HAP-1 (cell line): ENCODE results near the gene MN1.

Source experiments
- DNase-seq, 2 experiments: peaks; one replicate each; pipeline ENCODE4 v3.0.0-alpha.2; 2016 to 2020; ENCODE audit warnings: low spot score in 2 of 2
- H3K27me3 ChIP-seq: fragments of 250-450 bp; sonication (Bioruptor Pico); 2 replicates; pipeline ENCODE4 v1.5.1; 2020; ENCODE audit warnings: low read depth, mild to moderate bottlenecking, moderate library complexity
- H3K36me3 ChIP-seq: fragments of 250-450 bp; sonication (Bioruptor Pico); replicated peaks from 2 replicates; pipeline ENCODE4 v1.5.1; 2020; ENCODE audit warnings: mild to moderate bottlenecking
- H3K4me1 ChIP-seq: fragments of 250-450 bp; sonication (Bioruptor Pico); 2 replicates; pipeline ENCODE4 v1.5.1; 2020; ENCODE audit warnings: mild to moderate bottlenecking
- H3K4me3 ChIP-seq: fragments of 250-450 bp; sonication (Bioruptor Pico); 2 replicates; pipeline ENCODE4 v1.5.1; 2020; ENCODE audit warnings: mild to moderate bottlenecking, moderate library complexity
- H3K9me3 ChIP-seq: fragments of 250-450 bp; sonication (Bioruptor Pico); 2 replicates; pipeline ENCODE4 v1.5.1; 2020; ENCODE audit warnings: mild to moderate bottlenecking, moderate library complexity
- in situ Hi-C: fragments of 300-500 bp; cut with MboI; formaldehyde crosslinking; loops from 3 replicates; pipeline ENCODE4 v1.14.3; 2020; ENCODE audit warnings: low sequenced_read_pairs, inconsistent platforms, mixed read lengths

The MN1 gene

DNA sequence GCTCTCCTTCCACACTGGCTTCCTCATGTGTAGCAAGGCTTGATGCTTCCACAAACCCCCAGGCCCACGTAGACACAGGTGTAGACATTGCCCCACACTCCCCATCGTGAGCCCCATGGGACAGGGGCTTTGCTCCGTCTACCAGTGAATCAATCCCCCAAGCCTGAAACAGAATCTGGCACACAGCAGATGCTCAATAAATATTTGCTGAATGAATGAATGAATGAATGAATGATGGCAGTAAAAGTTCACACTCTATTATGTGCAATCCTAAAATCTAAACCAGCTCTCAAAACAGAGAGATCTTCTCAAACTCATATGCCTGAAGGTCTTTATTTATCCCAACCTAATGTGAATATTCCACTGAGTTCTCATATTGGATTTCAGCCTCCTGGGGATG is 69.9 kb downstream of the MN1 start:
- no peaks in the 10 kb centered on the region for H3K27me3 ChIP-seq
- in situ Hi-C loops = no loop called here
- H3K9me3 ChIP-seq = no peaks in the 10 kb centered on the region
- no peak for DNase-seq
- H3K4me3 ChIP-seq = no peak overlapping the region
- H3K4me1 ChIP-seq = peaks cover 14% of the 10 kb centered on the region
- H3K36me3 ChIP-seq = no peaks in the 10 kb centered on the region

GRCh38 chr22:27730641-27731433 is 70.7 kb downstream of the MN1 start:
- no peaks in the 10 kb centered on the region for H3K27me3 ChIP-seq
- in situ Hi-C loops = no loop called here

DNA sequence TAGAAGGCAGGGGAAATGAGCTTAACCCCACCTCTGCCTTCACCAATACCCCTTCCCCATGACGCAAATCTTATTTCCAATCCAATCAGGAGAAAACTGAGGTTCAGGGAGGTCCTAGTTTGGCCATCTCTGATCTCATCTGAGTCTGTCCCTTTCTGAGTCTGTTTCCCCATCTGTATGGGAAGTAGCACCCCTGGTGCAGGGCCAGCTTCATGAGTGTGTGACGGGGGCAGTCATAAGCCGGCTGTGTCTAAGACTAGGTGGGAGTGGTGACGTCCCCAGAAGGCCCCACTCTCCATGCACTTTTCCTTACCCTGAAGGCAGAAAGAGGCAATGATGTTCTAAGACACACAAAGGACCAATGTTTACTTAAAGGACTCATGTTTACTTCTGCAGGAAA is 72.3 kb downstream of the MN1 start:
- peaks cover 23% of the 10 kb centered on the region for H3K4me1 ChIP-seq

More at GRCh38 chr22:27730641-27731433, 70.7 kb downstream of the MN1 start:
- no peaks in the 10 kb centered on the region for H3K36me3 ChIP-seq
- H3K4me1 ChIP-seq = peaks cover 22% of the 10 kb centered on the region
- no peak for DNase-seq
- H3K4me3 ChIP-seq = no peak overlapping the region
- no peaks in the 10 kb centered on the region for H3K9me3 ChIP-seq

DNA sequence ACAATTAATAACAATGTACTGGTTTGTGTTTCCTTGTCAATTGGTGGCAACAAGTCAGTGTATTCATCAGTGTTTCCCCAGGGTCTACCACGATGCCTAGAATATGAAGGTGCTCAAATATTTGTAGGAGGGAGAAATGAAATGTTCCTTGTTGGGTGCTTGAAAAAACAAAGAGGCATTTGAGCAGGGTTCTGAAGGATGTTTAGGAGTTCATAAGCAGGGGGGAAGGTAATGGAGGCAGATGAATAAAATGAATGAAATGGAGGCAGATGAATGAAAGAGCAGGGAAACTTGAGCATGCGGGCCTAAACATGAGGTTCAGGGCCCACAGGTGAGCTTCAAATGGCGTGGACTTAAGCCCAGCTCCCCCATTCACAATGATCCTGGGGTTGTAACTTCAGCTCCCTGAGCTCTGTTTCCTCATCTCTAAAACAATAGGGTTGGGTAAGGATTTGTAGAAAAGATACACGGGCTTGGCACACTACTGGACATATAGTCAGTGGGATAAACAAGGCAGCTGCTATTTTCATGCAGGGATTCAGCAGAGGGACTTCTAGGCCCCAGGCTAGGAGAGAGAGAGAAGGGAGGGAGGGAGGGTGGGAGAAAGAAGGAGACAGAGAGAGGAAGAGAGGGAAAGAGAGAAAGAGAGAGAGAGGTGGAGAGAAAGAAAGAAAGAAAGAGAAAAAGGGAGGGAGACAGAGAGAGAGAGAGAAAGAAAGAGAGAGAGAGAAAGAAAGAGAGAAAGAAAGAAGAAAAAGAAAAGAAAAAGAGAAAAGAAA is 73.7 kb downstream of the MN1 start:
- Histone ChIP-seq H3K36me3 (no peaks in the 10 kb centered on the region), H3K27me3 (no peaks in the 10 kb centered on the region), H3K4me1 (peaks cover 23% of the 10 kb centered on the region), H3K9me3 (no peaks in the 10 kb centered on the region), H3K4me3 (no peak overlapping the region)
- no peak for DNase-seq
- in situ Hi-C loops = no loop called here

More for the DNA sequence above, 72.3 kb downstream of the MN1 start:
- Histone ChIP-seq H3K27me3 (no peaks in the 10 kb centered on the region), H3K9me3 (no peaks in the 10 kb centered on the region), H3K4me3 (no peak overlapping the region), H3K36me3 (no peaks in the 10 kb centered on the region)
- in situ Hi-C loops = no loop called here
- no peak for DNase-seq

DNA sequence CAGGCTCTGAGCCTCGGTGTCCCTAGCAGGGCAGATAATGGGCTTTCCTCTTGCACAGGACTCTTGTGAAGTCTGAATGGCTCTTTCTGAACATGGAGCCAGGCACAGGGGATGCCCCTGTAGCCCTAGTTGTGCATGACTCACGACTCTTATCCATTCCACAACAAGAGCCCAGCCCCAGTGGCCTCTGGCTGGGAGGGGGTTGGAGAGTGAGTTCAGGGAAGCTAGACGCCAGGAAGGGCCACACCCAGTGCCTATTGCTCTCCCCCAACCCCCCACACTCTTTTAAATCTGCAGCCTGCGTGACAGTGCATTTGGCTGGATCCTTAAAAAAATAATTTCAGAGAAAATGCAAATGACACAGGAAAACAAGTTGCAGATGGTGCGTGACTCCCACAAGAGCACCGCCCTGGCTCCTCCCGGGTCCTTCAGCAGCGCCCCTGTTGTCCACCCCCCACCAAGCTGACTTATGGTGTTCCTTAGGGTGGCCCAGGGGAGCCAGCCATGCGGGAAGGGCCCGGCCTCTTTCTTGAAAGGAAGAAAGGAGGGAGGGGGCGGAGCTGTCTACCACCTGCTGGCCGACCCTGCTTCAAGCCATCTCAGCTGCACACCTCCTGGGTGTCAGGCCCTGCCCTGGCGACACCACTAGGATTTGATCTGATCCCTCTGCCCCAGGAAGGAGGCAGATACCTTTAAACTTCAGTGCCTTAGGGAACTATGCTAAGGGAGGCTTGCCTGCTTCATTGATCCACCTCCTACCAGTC is 74.7 kb downstream of the MN1 start:
- H3K4me3 ChIP-seq = no peak overlapping the region
- in situ Hi-C loops = no loop called here
- H3K27me3 ChIP-seq = no peaks in the 10 kb centered on the region
- H3K9me3 ChIP-seq = no peaks in the 10 kb centered on the region
- peaks cover 23% of the 10 kb centered on the region for H3K4me1 ChIP-seq
- no peaks in the 10 kb centered on the region for H3K36me3 ChIP-seq
- DNase-seq = peak; percentile 71 to 86

- H3K9me3 ChIP-seq = no peaks in the 10 kb centered on the region
- no peaks in the 10 kb centered on the region for H3K27me3 ChIP-seq
- no peak overlapping the region for H3K4me3 ChIP-seq
- in situ Hi-C loops = no loop called here
- DNase-seq = peak; percentile 53 to 61
- no peaks in the 10 kb centered on the region for H3K36me3 ChIP-seq
- peaks cover 23% of the 10 kb centered on the region for H3K4me1 ChIP-seq
Observed at GRCh38 chr22:27726331-27726685, 75.2 kb downstream of the MN1 start.

DNA sequence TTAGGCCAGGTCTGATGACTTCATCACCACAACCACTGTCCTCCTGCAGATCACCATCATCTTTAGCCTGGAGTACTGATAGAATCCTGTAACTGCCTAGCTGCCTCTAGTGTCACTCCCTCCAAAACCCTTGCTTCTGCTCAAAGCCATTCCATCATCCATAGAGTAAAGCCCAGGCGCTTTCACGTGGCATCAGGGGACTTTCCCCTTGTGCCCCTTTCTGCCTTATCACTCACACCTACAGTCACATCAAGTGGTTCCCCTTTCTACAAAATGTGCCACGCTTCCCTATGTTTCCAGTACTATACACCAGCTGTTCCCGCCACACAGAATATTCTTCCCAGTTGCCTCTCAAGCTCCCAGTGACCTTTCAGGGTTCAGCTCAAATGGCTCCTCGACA is 75.9 kb downstream of the MN1 start:
- Histone ChIP-seq H3K4me3 (no peak overlapping the region), H3K36me3 (no peaks in the 10 kb centered on the region)
- in situ Hi-C loops = no loop called here

DNA sequence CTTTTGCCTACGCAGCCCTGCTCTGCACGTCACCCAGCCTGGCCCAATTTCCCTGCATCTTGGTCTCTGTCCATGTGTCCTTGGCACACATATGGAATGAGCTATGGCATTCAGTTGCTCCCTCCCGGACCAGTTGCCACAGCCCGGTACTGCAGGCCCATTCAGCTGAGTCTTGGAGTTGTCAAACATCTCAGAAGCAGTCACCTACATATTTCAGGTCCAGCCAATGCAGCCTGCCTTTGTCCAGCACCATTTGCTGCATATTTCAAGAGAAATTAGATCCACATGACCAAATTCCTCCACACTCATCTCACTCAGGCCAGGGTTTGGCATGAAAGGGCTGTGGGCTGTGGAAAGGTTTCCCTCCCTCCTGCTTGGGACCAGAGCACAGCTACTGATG is 76.8 kb downstream of the MN1 start:
- Histone ChIP-seq H3K27me3 (no peaks in the 10 kb centered on the region), H3K9me3 (peaks cover under 1% of the 10 kb centered on the region; the same call in 1 of the 2 replicates), H3K4me1 (peaks cover 24% of the 10 kb centered on the region), H3K4me3 (no peak overlapping the region), H3K36me3 (no peaks in the 10 kb centered on the region)
- in situ Hi-C loops = no loop called here
- DNase-seq = no peak

More for the DNA sequence above, 75.9 kb downstream of the MN1 start:
- Histone ChIP-seq H3K27me3 (no peaks in the 10 kb centered on the region), H3K4me1 (peaks cover 23% of the 10 kb centered on the region), H3K9me3 (no peaks in the 10 kb centered on the region)
- no peak for DNase-seq

DNA sequence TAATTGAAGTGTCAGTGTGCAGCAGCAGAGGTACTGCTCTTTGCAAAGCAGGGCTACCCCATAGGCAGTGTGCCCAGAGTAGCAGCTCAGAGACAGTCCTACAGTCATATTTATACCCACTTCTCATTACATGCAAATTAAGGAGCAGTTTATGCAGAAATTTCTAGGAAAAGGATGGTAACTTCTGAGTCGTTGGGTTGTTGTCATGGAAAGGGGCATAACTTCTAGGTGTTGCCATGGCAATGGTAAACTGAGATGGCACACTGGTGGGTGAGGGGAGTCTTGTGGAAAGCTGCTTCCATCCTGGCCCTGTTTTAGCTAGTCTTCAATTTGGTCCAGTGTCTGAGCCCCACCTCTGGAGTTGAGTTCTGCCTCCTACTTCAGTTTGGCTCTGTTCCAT is 77.4 kb downstream of the MN1 start:
- H3K4me1 ChIP-seq = peaks cover 30% of the 10 kb centered on the region
- H3K9me3 ChIP-seq = peaks cover 2% of the 10 kb centered on the region
- no peaks in the 10 kb centered on the region for H3K27me3 ChIP-seq
- no peaks in the 10 kb centered on the region for H3K36me3 ChIP-seq
- in situ Hi-C loops = no loop called here
- DNase-seq = no peak
- no peak overlapping the region for H3K4me3 ChIP-seq

- peaks cover 31% of the 10 kb centered on the region for H3K4me1 ChIP-seq
- DNase-seq = no peak
- no peaks in the 10 kb centered on the region for H3K36me3 ChIP-seq
- H3K27me3 ChIP-seq = no peaks in the 10 kb centered on the region
- H3K4me3 ChIP-seq = no peak overlapping the region
- in situ Hi-C loops = no loop called here
- H3K9me3 ChIP-seq = peaks cover 2% of the 10 kb centered on the region
Observed at GRCh38 chr22:27723708-27724107, 77.8 kb downstream of the MN1 start.

DNA sequence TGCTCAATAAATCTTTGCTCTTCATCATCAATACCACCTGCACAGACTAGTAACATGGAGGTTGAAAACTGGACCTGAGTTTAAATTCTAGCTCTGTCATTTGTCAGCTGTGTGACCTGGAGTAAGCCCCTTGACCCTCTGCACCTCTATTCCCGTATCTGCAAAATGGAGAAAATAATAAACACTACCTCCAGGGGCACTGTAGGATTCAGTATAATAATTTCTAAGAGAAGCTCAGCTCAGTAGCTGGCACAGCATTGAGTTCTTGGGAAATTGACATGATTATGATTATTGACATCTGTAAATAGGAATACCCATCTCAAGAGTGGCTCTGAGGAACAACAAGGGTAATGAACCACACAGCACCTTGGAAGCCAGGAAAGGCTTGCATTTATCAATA is 78.4 kb downstream of the MN1 start:
- Histone ChIP-seq H3K9me3 (peaks cover 2% of the 10 kb centered on the region), H3K36me3 (no peaks in the 10 kb centered on the region), H3K4me3 (no peak overlapping the region), H3K4me1 (peaks cover 34% of the 10 kb centered on the region), H3K27me3 (no peaks in the 10 kb centered on the region)
- DNase-seq = no peak
- in situ Hi-C loops = no loop called here

DNA sequence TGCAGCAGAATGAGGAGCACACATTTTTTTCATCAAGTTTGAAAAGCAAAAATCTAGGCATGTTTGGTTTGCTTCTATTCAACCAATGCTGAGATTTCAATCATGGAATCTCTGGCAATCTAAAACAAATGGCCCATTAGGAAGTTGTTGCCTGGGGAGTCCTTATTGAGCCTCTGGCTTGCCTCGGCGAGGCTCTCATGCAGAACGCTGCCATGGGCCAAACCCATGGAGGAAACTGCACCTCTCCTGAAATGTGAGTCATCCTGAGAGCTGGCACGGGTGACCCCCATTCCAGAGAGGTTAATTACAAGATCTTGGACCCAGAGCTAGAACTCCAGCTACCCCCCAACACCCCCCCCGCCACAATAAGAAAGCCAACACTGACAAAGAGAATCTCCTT is 80.7 kb downstream of the MN1 start:
- Histone ChIP-seq H3K27me3 (no peaks in the 10 kb centered on the region), H3K4me3 (no peak overlapping the region), H3K9me3 (peaks cover 2% of the 10 kb centered on the region), H3K4me1 (peaks cover 13% of the 10 kb centered on the region), H3K36me3 (no peaks in the 10 kb centered on the region)
- no peak for DNase-seq
- in situ Hi-C loops = no loop called here

DNA sequence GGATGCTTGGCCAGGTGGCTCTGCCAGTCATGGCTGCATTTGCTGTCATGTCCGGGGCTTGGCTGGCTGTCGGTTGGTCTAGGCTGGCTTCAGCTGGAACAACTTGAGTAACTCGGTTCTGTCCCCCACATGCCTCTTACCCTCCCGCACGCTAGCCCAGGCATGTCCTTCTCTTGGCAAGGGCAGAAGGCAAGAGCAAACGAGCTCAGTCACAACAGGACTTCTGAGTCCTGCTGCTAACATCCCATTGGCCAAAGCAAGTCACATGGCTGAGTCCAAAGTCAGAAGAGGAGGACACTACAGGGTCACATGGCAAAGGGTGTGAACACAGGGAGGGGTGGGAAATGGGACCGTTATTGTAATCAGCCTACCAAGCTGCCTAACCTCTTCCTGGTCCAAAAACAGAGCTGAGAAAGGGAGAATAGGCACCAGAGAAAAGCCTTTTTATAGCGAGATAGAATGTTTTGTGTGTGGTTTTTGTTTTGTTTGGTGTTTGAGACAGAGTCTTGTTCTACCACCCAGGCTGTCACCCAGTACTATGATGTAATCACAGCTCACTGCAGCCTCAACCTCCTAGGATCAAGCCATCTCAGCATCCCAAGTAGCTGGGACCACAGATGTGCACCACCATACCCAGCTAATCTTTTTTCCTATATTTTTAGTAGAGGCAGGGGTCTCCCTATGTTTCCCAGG is 81.9 kb downstream of the MN1 start:
- DNase-seq = peak; percentile 21 to 75
- Histone ChIP-seq H3K4me1 (peaks cover 11% of the 10 kb centered on the region; the same call in 1 of the 2 replicates), H3K36me3 (no peaks in the 10 kb centered on the region), H3K4me3 (no peak overlapping the region), H3K27me3 (no peaks in the 10 kb centered on the region), H3K9me3 (peaks cover 2% of the 10 kb centered on the region)
- in situ Hi-C loops = no loop called here
